ENCODE data around the gene CHSY3.

- TF ChIP-seq POLR2A (IDR thresholded peaks at IDR 0.05) (no peak), CTCF (IDR thresholded peaks at IDR 0.05) (no peak), POLR2AphosphoS5 (IDR thresholded peaks at IDR 0.05) (no peak)
Observed at GRCh38 chr5:130136300-130136699, 232.0 kb downstream of the CHSY3 start.
